Neural cell (in vitro differentiated cells): ENCODE data around the gene HTR7.

Experiments
- EP300 ChIP-seq: fragments of 450-650 bp; conservative IDR thresholded peaks from 2 replicates; pipeline ENCODE4 v1.6.1; 2014; ENCODE audit warnings: antibody characterized with exemption, mild to moderate bottlenecking, moderate library complexity; ENCODE audit not compliant: poor library complexity, severe bottlenecking
- EZH2 ChIP-seq: fragments of 200-600, 300-800 bp; shearing (Covaris generic), sonication (generic); IDR thresholded peaks from 2 replicates; pipeline ENCODE4 v1.6.1; 2014; ENCODE audit warnings: antibody characterized with exemption, low read length, borderline replicate concordance, mild to moderate bottlenecking; ENCODE audit not compliant: insufficient read depth, poor library complexity, severe bottlenecking
- POLR2AphosphoS5 ChIP-seq: IDR thresholded peaks from 2 replicates; pipeline ENCODE4 v1.6.1; 2012
- RAD21 ChIP-seq: fragments of 450-650 bp; conservative IDR thresholded peaks from 2 replicates; pipeline ENCODE4 v1.6.1; 2014; ENCODE audit warnings: antibody characterized with exemption, mild to moderate bottlenecking, moderate library complexity
- SMC3 ChIP-seq: fragments of 450-650 bp; conservative IDR thresholded peaks from 2 replicates; pipeline ENCODE4 v1.6.1; 2014; ENCODE audit warnings: antibody characterized with exemption, mild to moderate bottlenecking, moderate library complexity; ENCODE audit not compliant: poor library complexity
- TAF1 ChIP-seq: IDR thresholded peaks from 2 replicates; pipeline ENCODE4 v1.6.1; 2012; ENCODE audit warnings: low read depth
- TF ChIP-seq, protein P1 (sequence below): IDR thresholded peaks from 2 replicates; pipeline ENCODE4 v1.6.1; 2012; ENCODE audit warnings: borderline replicate concordance
- TF ChIP-seq, protein P2 (sequence below): fragments of 450-650 bp; IDR thresholded peaks from 2 replicates; pipeline ENCODE4 v1.5.1; 2014; ENCODE audit warnings: antibody characterized with exemption, mild to moderate bottlenecking, moderate library complexity; ENCODE audit not compliant: poor library complexity, severe bottlenecking

DNA sequence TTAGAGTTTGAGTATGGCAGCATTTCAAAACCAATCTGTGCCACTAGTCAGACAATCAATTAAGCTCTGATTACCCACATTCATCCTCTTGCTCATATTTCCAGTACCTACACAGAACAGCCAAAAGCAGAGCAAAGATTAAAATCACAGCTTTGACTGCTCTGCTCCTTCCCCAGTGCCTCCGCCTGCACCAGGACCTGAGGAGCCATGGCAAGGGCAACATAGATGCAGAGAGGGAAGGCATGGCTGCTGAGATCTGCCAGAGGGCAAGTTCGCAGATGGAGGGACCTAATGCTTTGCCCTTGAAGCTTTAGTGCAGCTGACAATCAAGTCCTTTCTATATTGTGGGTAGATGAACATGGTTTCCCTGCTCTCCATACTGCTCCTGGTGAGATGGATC, 148.1 kb downstream of the HTR7 start:
- no peak for TF ChIP-seq EZH2
- TF ChIP-seq, protein P1, sequence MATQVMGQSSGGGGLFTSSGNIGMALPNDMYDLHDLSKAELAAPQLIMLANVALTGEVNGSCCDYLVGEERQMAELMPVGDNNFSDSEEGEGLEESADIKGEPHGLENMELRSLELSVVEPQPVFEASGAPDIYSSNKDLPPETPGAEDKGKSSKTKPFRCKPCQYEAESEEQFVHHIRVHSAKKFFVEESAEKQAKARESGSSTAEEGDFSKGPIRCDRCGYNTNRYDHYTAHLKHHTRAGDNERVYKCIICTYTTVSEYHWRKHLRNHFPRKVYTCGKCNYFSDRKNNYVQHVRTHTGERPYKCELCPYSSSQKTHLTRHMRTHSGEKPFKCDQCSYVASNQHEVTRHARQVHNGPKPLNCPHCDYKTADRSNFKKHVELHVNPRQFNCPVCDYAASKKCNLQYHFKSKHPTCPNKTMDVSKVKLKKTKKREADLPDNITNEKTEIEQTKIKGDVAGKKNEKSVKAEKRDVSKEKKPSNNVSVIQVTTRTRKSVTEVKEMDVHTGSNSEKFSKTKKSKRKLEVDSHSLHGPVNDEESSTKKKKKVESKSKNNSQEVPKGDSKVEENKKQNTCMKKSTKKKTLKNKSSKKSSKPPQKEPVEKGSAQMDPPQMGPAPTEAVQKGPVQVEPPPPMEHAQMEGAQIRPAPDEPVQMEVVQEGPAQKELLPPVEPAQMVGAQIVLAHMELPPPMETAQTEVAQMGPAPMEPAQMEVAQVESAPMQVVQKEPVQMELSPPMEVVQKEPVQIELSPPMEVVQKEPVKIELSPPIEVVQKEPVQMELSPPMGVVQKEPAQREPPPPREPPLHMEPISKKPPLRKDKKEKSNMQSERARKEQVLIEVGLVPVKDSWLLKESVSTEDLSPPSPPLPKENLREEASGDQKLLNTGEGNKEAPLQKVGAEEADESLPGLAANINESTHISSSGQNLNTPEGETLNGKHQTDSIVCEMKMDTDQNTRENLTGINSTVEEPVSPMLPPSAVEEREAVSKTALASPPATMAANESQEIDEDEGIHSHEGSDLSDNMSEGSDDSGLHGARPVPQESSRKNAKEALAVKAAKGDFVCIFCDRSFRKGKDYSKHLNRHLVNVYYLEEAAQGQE: no peak
- TF ChIP-seq RAD21: no peak
- TF ChIP-seq, protein P2, sequence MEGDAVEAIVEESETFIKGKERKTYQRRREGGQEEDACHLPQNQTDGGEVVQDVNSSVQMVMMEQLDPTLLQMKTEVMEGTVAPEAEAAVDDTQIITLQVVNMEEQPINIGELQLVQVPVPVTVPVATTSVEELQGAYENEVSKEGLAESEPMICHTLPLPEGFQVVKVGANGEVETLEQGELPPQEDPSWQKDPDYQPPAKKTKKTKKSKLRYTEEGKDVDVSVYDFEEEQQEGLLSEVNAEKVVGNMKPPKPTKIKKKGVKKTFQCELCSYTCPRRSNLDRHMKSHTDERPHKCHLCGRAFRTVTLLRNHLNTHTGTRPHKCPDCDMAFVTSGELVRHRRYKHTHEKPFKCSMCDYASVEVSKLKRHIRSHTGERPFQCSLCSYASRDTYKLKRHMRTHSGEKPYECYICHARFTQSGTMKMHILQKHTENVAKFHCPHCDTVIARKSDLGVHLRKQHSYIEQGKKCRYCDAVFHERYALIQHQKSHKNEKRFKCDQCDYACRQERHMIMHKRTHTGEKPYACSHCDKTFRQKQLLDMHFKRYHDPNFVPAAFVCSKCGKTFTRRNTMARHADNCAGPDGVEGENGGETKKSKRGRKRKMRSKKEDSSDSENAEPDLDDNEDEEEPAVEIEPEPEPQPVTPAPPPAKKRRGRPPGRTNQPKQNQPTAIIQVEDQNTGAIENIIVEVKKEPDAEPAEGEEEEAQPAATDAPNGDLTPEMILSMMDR: no peak
- TF ChIP-seq POLR2AphosphoS5: no peak
- TF ChIP-seq EP300: no peak
- TF ChIP-seq SMC3: no peak
- no peak for TF ChIP-seq TAF1
